ENCODE data around the gene STARD7. TPM values are rescaled to one million over a fixed set of nuclear protein-coding genes. Genes with fewer than 3 reads are reported as not detected.

Gene STARD7
- total and polyA plus RNA-seq, 7 donors, result 39.6 to 88.5 (median 69.5) TPM

- peaks cover 0 to 89% (median 74%) of the 10 kb centered on the region in 4 donors for H3K4me1 ChIP-seq
- 39 to 65% methylated on average over 9 of the region's 9 CpGs for WGBS, 2 donors
- H3K27me3 ChIP-seq, result no peaks in the 10 kb centered on the region
- H3K27ac ChIP-seq, result peak overlapping the region in 3 of 4 donors; percentile 65 to 71 (median 67)
- DNase-seq, result no peak
- H3K36me3 ChIP-seq, result no peaks in the 10 kb centered on the region
- no peak overlapping the region for H3K4me3 ChIP-seq
- intact Hi-C loops (cut with DNase I), result no loop called here
- TF ChIP-seq, protein P1, sequence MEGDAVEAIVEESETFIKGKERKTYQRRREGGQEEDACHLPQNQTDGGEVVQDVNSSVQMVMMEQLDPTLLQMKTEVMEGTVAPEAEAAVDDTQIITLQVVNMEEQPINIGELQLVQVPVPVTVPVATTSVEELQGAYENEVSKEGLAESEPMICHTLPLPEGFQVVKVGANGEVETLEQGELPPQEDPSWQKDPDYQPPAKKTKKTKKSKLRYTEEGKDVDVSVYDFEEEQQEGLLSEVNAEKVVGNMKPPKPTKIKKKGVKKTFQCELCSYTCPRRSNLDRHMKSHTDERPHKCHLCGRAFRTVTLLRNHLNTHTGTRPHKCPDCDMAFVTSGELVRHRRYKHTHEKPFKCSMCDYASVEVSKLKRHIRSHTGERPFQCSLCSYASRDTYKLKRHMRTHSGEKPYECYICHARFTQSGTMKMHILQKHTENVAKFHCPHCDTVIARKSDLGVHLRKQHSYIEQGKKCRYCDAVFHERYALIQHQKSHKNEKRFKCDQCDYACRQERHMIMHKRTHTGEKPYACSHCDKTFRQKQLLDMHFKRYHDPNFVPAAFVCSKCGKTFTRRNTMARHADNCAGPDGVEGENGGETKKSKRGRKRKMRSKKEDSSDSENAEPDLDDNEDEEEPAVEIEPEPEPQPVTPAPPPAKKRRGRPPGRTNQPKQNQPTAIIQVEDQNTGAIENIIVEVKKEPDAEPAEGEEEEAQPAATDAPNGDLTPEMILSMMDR (IDR thresholded peaks at IDR 0.05), result no peak
- TF ChIP-seq EP300 (IDR thresholded peaks at IDR 0.05) (no peak), POLR2A (IDR thresholded peaks at IDR 0.05) (no peak), POLR2AphosphoS5 (IDR thresholded peaks at IDR 0.05) (no peak)
- no peaks in the 10 kb centered on the region for H3K9me3 ChIP-seq
Observed at GRCh38 chr2:96203130-96204028, 5.2 kb downstream of the STARD7 start.

GRCh38 chr2:96202152-96202854 is 6.3 kb downstream of the STARD7 start:
- no peak overlapping the region for H3K4me3 ChIP-seq
- peak overlapping the region in 1 of 4 donors; percentile 67 for H3K27ac ChIP-seq
- H3K4me1 ChIP-seq, result peaks cover 0 to 90% (median 70%) of the 10 kb centered on the region in 4 donors
- no peak for TF ChIP-seq POLR2A (IDR thresholded peaks at IDR 0.05)
- TF ChIP-seq POLR2AphosphoS5 (IDR thresholded peaks at IDR 0.05), result no peak
- no peak for TF ChIP-seq EP300 (IDR thresholded peaks at IDR 0.05)
- TF ChIP-seq, protein P1 (IDR thresholded peaks at IDR 0.05), result no peak
- H3K9me3 ChIP-seq, result no peaks in the 10 kb centered on the region
- no peak for DNase-seq
- 47 to 77% methylated on average over 4 of the region's 4 CpGs for WGBS, 2 donors
- no peaks in the 10 kb centered on the region for H3K36me3 ChIP-seq
- no peaks in the 10 kb centered on the region for H3K27me3 ChIP-seq
- intact Hi-C loops (cut with DNase I), result no loop called here

GRCh38 chr2:96201338-96201737 is 7.3 kb downstream of the STARD7 start:
- intact Hi-C loops (cut with DNase I), result no loop called here
- TF ChIP-seq EP300 (IDR thresholded peaks at IDR 0.05), result no peak
- TF ChIP-seq POLR2A (IDR thresholded peaks at IDR 0.05), result no peak
- TF ChIP-seq, protein P1 (IDR thresholded peaks at IDR 0.05), result no peak
- TF ChIP-seq POLR2AphosphoS5 (IDR thresholded peaks at IDR 0.05), result no peak
- 36 to 72% methylated on average over 5 of the region's 5 CpGs for WGBS, 2 donors
- no peak for DNase-seq
- no peak overlapping the region for H3K27ac ChIP-seq
- peaks cover 0 to 82% (median 62%) of the 10 kb centered on the region in 4 donors for H3K4me1 ChIP-seq
- H3K36me3 ChIP-seq, result no peaks in the 10 kb centered on the region
- no peaks in the 10 kb centered on the region for H3K9me3 ChIP-seq
- H3K27me3 ChIP-seq, result no peaks in the 10 kb centered on the region
- H3K4me3 ChIP-seq, result no peak overlapping the region

DNA sequence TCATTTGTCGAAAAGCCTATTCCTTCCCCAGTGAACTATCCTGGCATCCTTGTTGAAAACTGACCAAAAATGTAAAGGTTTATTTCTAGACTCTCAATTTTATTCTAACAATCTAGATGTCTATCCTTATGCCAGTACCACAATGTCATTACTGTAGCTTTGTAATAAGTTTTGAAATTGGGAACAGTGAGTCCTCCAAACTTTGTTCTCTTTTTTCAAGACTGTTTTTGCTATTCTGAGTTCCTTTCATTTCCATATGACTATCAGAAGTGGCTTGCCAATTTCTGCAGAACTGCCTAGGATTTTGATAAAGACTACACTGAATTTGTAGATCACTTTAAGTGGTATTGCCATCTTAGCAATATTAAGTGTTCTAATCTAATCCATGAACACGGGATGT is 9.7 kb downstream of the STARD7 start:
- no peak for DNase-seq
- no peak overlapping the region for H3K27ac ChIP-seq
- peaks cover 0 to 58% (median 40%) of the 10 kb centered on the region in 4 donors for H3K4me1 ChIP-seq
- H3K27me3 ChIP-seq, result no peaks in the 10 kb centered on the region
- H3K36me3 ChIP-seq, result peaks cover 6 to 13% (median 9%) of the 10 kb centered on the region in 4 donors
- H3K9me3 ChIP-seq, result no peaks in the 10 kb centered on the region
- WGBS, 2 donors, result 90 to 92% methylated on average over 2 of the region's 2 CpGs
- TF ChIP-seq, protein P1 (IDR thresholded peaks at IDR 0.05), result no peak
- no peak for TF ChIP-seq POLR2AphosphoS5 (IDR thresholded peaks at IDR 0.05)
- TF ChIP-seq POLR2A (IDR thresholded peaks at IDR 0.05), result no peak
- no peak for TF ChIP-seq EP300 (IDR thresholded peaks at IDR 0.05)
- H3K4me3 ChIP-seq, result no peak overlapping the region
- intact Hi-C loops (cut with DNase I), result no loop called here

Data from sigmoid colon (tissue), 7 donors.